HFFc6 (cell line): ENCODE measurements around the gene RBMS1. TPM values are rescaled to one million over a fixed set of nuclear protein-coding genes. Genes with fewer than 3 reads are reported as not detected.

Experiments
- DNase-seq: peaks from one replicate; pipeline ENCODE4 v3.0.0-alpha.2; 2018
- H3K27ac Mint-ChIP-seq: 2 replicates; pipeline ENCODE4 v1.8.0; 2020; ENCODE audit warnings: mild to moderate bottlenecking, mixed read lengths
- H3K27me3 Mint-ChIP-seq: 2 replicates; pipeline ENCODE4 v1.8.0; 2021; ENCODE audit warnings: mild to moderate bottlenecking, moderate library complexity, mixed read lengths; ENCODE audit not compliant: insufficient read depth
- H3K36me3 Mint-ChIP-seq: 2 replicates; pipeline ENCODE4 v1.8.0; 2021; ENCODE audit warnings: low read depth, mixed read lengths
- H3K4me1 Mint-ChIP-seq: 2 replicates; pipeline ENCODE4 v1.8.0; 2020; ENCODE audit warnings: low read depth, mixed read lengths
- H3K4me3 Mint-ChIP-seq: 2 replicates; pipeline ENCODE4 v1.8.0; 2020; ENCODE audit warnings: mild to moderate bottlenecking, moderate library complexity, mixed read lengths
- H3K9me3 Mint-ChIP-seq: 2 replicates; pipeline ENCODE4 v1.8.0; 2020; ENCODE audit warnings: mild to moderate bottlenecking, mixed read lengths
- CTCF ChIP-seq: fragments of 200-600 bp; sonication (generic); IDR thresholded peaks from 2 replicates; pipeline ENCODE4 v1.5.0; 2021; ENCODE audit warnings: antibody characterized with exemption, mild to moderate bottlenecking
- total RNA-seq, 6 experiments: library from RNA; stranded (reverse); fragmentation: NEBNext Ultra II Directional; extraction: Animal tissue kit (Norgen Biotek cat#: 25700); gene quantifications; 2 replicates in 1 of 6; 3 replicates in 5 of 6; pipeline ENCODE4 v1.2.3, GENCODE V29; 2021

Gene RBMS1
- total RNA-seq, 6 experiments from 2014 or later: 88.7 to 111 (median 96.1) TPM

DNA sequence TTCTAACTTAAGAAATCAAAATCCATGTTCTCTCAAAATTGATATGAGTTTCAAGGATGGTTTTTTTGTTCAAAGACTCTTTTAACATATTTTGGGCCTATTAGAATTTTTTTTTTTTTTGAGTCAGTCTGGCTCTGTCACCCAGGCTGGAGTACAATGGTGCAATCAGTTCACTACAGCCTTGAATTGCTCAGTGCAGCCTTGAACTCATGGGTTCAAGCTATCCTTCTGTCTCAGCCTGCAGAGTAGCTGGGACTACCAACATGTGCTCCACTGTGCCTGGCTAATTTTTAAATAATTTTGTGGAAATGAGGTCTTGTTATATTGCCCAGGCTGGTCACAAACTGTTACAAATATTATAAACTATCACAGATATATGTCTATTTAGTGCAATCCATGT is 40.6 kb upstream of the RBMS1 start:
- Mint-ChIP-seq H3K4me1 (peaks cover 38% of the 10 kb centered on the region), H3K36me3 (no peaks in the 10 kb centered on the region), H3K27me3 (no peaks in the 10 kb centered on the region), H3K4me3 (no peak overlapping the region), H3K27ac (no peak overlapping the region), H3K9me3 (no peaks in the 10 kb centered on the region)
- no peak for DNase-seq
- no peak for TF ChIP-seq CTCF

DNA sequence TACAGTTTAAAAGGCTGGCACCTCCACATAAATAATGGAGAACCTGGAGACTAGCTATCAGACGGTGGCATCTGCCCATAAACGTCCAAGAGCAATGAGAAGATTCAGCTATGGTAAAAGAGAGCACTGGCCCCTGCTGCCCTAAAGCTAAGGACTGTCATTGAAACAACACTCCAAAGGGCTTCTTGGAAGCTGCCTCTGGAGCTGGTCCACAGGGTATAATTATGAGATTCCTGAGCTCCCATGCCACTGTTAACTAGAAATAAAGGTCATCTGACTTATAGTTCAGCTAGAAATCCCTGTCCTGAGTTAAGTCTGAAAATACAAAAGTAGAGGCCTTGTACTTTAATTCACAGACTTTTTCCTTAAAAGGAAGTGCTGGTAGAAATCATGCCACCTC is 39.9 kb upstream of the RBMS1 start:
- Mint-ChIP-seq H3K27ac (no peak overlapping the region; the same call in 1 of the 2 replicates), H3K4me1 (peaks cover 32% of the 10 kb centered on the region)

GRCh38 chr2:160532388-160532787 is 38.8 kb upstream of the RBMS1 start:
- no peaks in the 10 kb centered on the region; the same call in 1 of the 2 replicates for H3K27me3 Mint-ChIP-seq
- H3K36me3 Mint-ChIP-seq: no peaks in the 10 kb centered on the region
- peaks cover 32% of the 10 kb centered on the region for H3K4me1 Mint-ChIP-seq
- H3K27ac Mint-ChIP-seq: no peak overlapping the region
- DNase-seq: no peak
- H3K9me3 Mint-ChIP-seq: no peaks in the 10 kb centered on the region
- H3K4me3 Mint-ChIP-seq: no peak overlapping the region
- no peak for TF ChIP-seq CTCF

More for the DNA sequence above, 39.9 kb upstream of the RBMS1 start:
- Mint-ChIP-seq H3K27me3 (no peaks in the 10 kb centered on the region; the same call in 1 of the 2 replicates), H3K9me3 (no peaks in the 10 kb centered on the region), H3K4me3 (no peak overlapping the region), H3K36me3 (no peaks in the 10 kb centered on the region)
- DNase-seq: peak; percentile 6
- TF ChIP-seq CTCF: no peak

DNA sequence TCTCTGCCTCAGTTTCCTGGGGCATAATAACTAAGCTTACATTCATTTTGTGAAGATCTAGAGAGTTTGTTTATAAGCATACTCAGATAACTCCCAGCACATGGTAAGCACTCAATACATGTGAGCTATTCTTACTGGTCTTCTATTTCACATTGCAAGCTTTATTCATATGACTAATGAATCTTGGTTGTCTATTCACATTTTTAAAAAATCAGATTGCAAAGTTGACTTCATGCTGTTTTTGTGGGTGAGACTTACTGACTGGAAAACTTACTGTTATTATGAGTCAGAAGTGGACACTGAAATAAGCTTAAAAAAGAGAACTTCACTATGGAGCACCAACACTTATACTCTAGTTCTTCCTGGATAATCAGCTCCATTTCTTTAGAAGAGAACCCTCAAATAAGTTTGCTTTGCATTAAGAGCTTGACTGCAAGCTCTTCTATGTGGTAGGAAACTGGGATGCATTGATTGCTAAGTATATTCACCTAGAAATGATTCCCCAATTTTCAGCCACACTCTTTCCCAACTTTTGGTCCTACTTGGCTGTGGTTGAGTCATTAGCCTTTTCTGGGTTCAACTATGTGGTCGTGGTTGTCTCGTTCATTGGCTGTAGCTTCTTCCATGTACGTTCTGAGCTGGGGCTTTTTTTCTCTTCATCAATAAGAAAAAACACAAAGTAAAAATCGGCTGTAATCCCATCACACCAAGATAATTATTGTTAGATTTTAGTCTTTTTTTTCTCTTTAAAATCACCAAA is 29.5 kb upstream of the RBMS1 start:
- Mint-ChIP-seq H3K4me1 (peaks cover 18% of the 10 kb centered on the region), H3K4me3 (no peak overlapping the region; the same call in 1 of the 2 replicates), H3K9me3 (no peaks in the 10 kb centered on the region), H3K27me3 (no peaks in the 10 kb centered on the region), H3K27ac (peak overlapping the region; percentile 66; the same call in 1 of the 2 replicates), H3K36me3 (no peaks in the 10 kb centered on the region; the same call in 1 of the 2 replicates)
- peak; percentile 73 for DNase-seq
- TF ChIP-seq CTCF: no peak

DNA sequence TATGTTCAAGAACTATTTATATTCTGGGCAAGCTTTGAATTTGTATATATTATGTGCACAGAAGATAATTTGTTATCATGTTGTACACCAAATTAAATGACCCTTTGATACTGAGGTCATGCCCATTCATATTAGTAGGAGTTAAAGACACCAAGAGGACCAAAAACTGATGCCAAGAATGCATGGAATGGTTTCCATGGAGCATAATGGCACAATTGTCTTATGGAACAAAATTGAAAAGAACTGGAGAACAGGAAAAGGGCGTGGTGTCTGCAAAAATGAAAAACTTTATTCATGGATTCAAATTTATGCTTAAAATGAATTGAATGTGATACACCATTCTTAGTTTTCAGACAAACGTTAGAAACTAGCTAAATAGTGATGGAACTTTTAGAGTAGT is 24.1 kb upstream of the RBMS1 start:
- H3K27me3 Mint-ChIP-seq: no peaks in the 10 kb centered on the region; the same call in 1 of the 2 replicates
- H3K36me3 Mint-ChIP-seq: no peaks in the 10 kb centered on the region
- H3K4me1 Mint-ChIP-seq: peaks cover 33% of the 10 kb centered on the region
- no peak overlapping the region for H3K4me3 Mint-ChIP-seq
- no peak for TF ChIP-seq CTCF
- DNase-seq: no peak
- no peaks in the 10 kb centered on the region for H3K9me3 Mint-ChIP-seq
- no peak overlapping the region for H3K27ac Mint-ChIP-seq
